Body of pancreas (tissue), 4 donors: ENCODE measurements around the gene SAA2.

Experiments used
- CTCF ChIP-seq, 7 experiments: fragments of 450-650 bp in 4 of 7; fragments of 200-600 bp in 3 of 7; sonication (generic) in 3 of 7; IDR thresholded peaks; one replicate each; pipeline ENCODE4 v1.5.1; 2016 to 2019; ENCODE audit warnings: antibody characterized with exemption in 7 of 7
- POLR2A ChIP-seq, 3 donors: fragments of 450-650 bp; IDR thresholded peaks; one replicate each; pipeline ENCODE4 v1.6.1; 2016; ENCODE audit warnings: antibody characterized with exemption in 3 of 3, mild to moderate bottlenecking in 2 of 3

GRCh38 chr11:18277565-18278271, 29.2 kb upstream of the SAA2 start:
- no peak for TF ChIP-seq CTCF (IDR thresholded peaks at IDR 0.05)
- no peak for TF ChIP-seq POLR2A (IDR thresholded peaks at IDR 0.05)
